PC-9 (cell line): ENCODE measurements around the gene RALGPS1. TPM values are rescaled to one million over a fixed set of nuclear protein-coding genes. Genes with fewer than 3 reads are reported as not detected.

Experiments
- BruUV-seq: library from RNA; stranded (reverse); fragments of 400-500 nt; replicated peaks from 2 replicates; lab custom pipeline; 2021; lab: Mats Ljungman, UMichigan
- CTCF ChIA-PET: fragments of 300-600 bp; sonication (Branson Sonifier 250); formaldehyde crosslinking; loops from one replicate; lab custom pipeline; 2022; ENCODE audit warnings: antibody characterized with exemption; lab: Charles Lee
- POLR2A ChIA-PET: fragments of 300-600 bp; sonication (Branson Sonifier 250); formaldehyde crosslinking; loops from one replicate; lab custom pipeline; 2022; ENCODE audit warnings: antibody characterized with exemption; ENCODE audit not compliant: unreplicated experiment; lab: Charles Lee
- DNase-seq, 2 experiments: peaks; one replicate each; pipeline versions ENCODE4 v3.0.0 to v3.0.0-alpha.2; 2015 to 2022; ENCODE audit warnings: mixed read lengths in 1 of 2
- H2AFZ ChIP-seq: fragments of 200-600 bp; sonication (generic); 2 replicates; pipeline ENCODE4 v1.8.1; 2017; ENCODE audit warnings: antibody characterized with exemption
- H3F3A ChIP-seq: fragments of 200-600 bp; sonication (generic); 2 replicates; pipeline ENCODE4 v1.8.1; 2017; ENCODE audit warnings: antibody characterized with exemption, mild to moderate bottlenecking, low read depth; ENCODE audit not compliant: insufficient read depth
- H3K27ac ChIP-seq: fragments of 200-600 bp; sonication (generic); 2 replicates; pipeline ENCODE4 v1.6.1; 2016; ENCODE audit warnings: mixed run types
- H3K27me3 ChIP-seq: fragments of 200-600 bp; sonication (generic); 2 replicates; pipeline ENCODE4 v1.6.1; 2016; ENCODE audit warnings: low read depth, mixed run types; ENCODE audit not compliant: insufficient read depth
- H3K36me3 ChIP-seq: fragments of 200-600 bp; sonication (generic); 2 replicates; pipeline ENCODE4 v1.6.1; 2016; ENCODE audit warnings: low read depth, mixed run types
- H3K4me1 ChIP-seq: fragments of 200-600 bp; sonication (generic); replicated peaks from 2 replicates; pipeline ENCODE4 v1.6.1; 2016; ENCODE audit warnings: mixed run types; ENCODE audit not compliant: insufficient read depth
- H3K4me2 ChIP-seq: fragments of 200-600 bp; sonication (generic); 2 replicates; pipeline ENCODE4 v1.6.1; 2017; ENCODE audit warnings: mixed run types
- H3K4me3 ChIP-seq: fragments of 200-600 bp; sonication (generic); 2 replicates; pipeline ENCODE4 v1.6.1; 2016; ENCODE audit warnings: mixed run types
- H3K79me2 ChIP-seq: fragments of 200-600 bp; sonication (generic); 2 replicates; pipeline ENCODE4 v1.6.1; 2017; ENCODE audit warnings: low read depth, mixed run types
- H3K9me2 ChIP-seq: fragments of 200-600 bp; sonication (generic); 2 replicates; pipeline ENCODE4 v1.8.1; 2017; ENCODE audit warnings: mild to moderate bottlenecking; ENCODE audit not compliant: insufficient read depth
- H3K9me3 ChIP-seq: fragments of 200-600 bp; sonication (generic); 2 replicates; pipeline ENCODE4 v1.8.1; 2016; ENCODE audit warnings: low read depth; ENCODE audit not compliant: insufficient read depth
- H4K20me1 ChIP-seq: fragments of 200-600 bp; sonication (generic); 2 replicates; pipeline ENCODE4 v1.8.1; 2017; ENCODE audit not compliant: insufficient read depth
- EZH2 ChIP-seq: fragments of 200-600 bp; sonication (generic); IDR thresholded peaks from 2 replicates; pipeline ENCODE4 v1.8.0; 2017; ENCODE audit warnings: antibody characterized with exemption, low read depth
- intact Hi-C: fragments of 100-400 bp; cut with micrococcal nuclease; formaldehyde crosslinking; loops from one replicate; pipeline ENCODE4 v1.10.0; 2022; ENCODE audit not compliant: unreplicated experiment
- total RNA-seq: library from RNA; stranded (reverse); gene quantifications from 2 replicates; pipeline ENCODE4 v1.2.3, GENCODE V29; 2021
- TF ChIP-seq, protein P1 (sequence below): fragments of 200-600 bp; sonication (generic); conservative IDR thresholded peaks from 2 replicates; pipeline ENCODE4 v1.6.1; 2017; ENCODE audit warnings: mixed run types, antibody characterized with exemption, mild to moderate bottlenecking, moderate library complexity

Gene RALGPS1
- total RNA-seq, 1 experiment from 2014 or later: 23.3 TPM

DNA sequence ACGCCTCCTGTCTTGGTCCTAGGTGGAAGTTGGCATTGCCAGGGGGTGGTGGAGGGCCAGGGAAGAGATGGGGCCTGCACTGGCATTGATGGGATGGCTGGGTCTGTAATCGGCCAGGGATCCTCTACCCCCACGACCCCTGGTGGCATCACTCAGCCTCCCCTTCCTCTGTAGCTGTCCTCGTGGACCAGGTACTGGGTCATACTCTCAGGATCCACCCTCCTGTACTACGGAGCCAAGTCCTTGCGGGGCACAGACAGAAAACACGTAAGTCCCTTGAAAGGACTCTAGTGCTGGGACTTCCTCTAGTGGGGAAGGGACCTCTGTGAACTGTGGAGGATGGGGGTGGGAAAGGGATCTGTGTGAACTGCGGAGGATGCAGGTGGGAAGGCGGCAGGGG, 297.9 kb downstream of the RALGPS1 start:
- H2AFZ ChIP-seq: no peak overlapping the region
- H3K9me3 ChIP-seq: no peaks in the 10 kb centered on the region
- no TSS peak for BruUV-seq
- no peaks in the 10 kb centered on the region for H3K36me3 ChIP-seq
- no peaks in the 10 kb centered on the region; the same call in 1 of the 2 replicates for H3F3A ChIP-seq
- ChIA-PET POLR2A (no interaction called here), CTCF (no interaction called here)
- H3K79me2 ChIP-seq: no peaks in the 10 kb centered on the region
- intact Hi-C loops: no loop called here
- no peak overlapping the region for H3K27ac ChIP-seq
- no peak for DNase-seq
- no peaks in the 10 kb centered on the region for H3K9me2 ChIP-seq
- no peaks in the 10 kb centered on the region for H4K20me1 ChIP-seq
- 0 out of 2 replicates have a peak, but pooled peaks cover 4% of the 10 kb centered on the region for H3K4me1 ChIP-seq
- H3K27me3 ChIP-seq: no peaks in the 10 kb centered on the region
- H3K4me2 ChIP-seq: no peak overlapping the region
- TF ChIP-seq, protein P1, sequence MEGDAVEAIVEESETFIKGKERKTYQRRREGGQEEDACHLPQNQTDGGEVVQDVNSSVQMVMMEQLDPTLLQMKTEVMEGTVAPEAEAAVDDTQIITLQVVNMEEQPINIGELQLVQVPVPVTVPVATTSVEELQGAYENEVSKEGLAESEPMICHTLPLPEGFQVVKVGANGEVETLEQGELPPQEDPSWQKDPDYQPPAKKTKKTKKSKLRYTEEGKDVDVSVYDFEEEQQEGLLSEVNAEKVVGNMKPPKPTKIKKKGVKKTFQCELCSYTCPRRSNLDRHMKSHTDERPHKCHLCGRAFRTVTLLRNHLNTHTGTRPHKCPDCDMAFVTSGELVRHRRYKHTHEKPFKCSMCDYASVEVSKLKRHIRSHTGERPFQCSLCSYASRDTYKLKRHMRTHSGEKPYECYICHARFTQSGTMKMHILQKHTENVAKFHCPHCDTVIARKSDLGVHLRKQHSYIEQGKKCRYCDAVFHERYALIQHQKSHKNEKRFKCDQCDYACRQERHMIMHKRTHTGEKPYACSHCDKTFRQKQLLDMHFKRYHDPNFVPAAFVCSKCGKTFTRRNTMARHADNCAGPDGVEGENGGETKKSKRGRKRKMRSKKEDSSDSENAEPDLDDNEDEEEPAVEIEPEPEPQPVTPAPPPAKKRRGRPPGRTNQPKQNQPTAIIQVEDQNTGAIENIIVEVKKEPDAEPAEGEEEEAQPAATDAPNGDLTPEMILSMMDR: no peak
- TF ChIP-seq EZH2: no peak
- H3K4me3 ChIP-seq: no peak overlapping the region

DNA sequence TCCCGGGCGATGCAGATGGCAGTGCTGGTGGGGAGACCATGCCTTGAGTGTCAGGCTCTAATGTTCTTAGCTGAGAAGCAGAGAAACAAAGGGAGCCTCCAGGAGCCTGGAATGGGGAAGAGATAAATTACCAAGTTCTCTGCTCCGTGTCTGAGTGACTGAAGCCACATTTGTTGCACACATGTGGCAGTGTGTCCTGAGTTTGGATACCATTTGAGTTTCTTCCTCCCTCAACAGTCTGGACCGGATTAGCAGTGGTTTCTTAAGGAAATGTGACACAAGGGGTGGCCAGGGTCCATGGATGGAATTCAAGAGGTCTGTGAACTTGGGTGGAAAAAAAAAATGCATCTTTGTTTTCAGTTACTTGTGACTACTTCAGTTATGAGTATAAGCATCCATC, 299.3 kb downstream of the RALGPS1 start:
- TF ChIP-seq, protein P1: no peak
- no peak for TF ChIP-seq EZH2
- Histone ChIP-seq H3F3A (no peaks in the 10 kb centered on the region; the same call in 1 of the 2 replicates), H3K4me2 (no peak overlapping the region), H3K4me3 (no peak overlapping the region), H3K9me2 (no peaks in the 10 kb centered on the region), H3K36me3 (no peaks in the 10 kb centered on the region), H4K20me1 (no peaks in the 10 kb centered on the region), H3K27me3 (no peaks in the 10 kb centered on the region), H3K27ac (no peak overlapping the region), H3K9me3 (no peaks in the 10 kb centered on the region), H3K79me2 (no peaks in the 10 kb centered on the region), H2AFZ (no peak overlapping the region), H3K4me1 (0 out of 2 replicates have a peak, but pooled peaks cover 4% of the 10 kb centered on the region)
- ChIA-PET CTCF (interaction anchor here (1.1 to 1.5 kb wide), 3 partner anchors 134 to 241 kb away, joined by 6 to 11 read pairs (median 7); partner anchors contain the start of gene SLC2A8), POLR2A (no interaction called here)
- no TSS peak for BruUV-seq
- intact Hi-C loops: loop anchor here (1.0 kb wide), 4 partner anchors 134 to 372 kb away; partner anchors contain the start of gene SLC2A8
- DNase-seq: no peak

DNA sequence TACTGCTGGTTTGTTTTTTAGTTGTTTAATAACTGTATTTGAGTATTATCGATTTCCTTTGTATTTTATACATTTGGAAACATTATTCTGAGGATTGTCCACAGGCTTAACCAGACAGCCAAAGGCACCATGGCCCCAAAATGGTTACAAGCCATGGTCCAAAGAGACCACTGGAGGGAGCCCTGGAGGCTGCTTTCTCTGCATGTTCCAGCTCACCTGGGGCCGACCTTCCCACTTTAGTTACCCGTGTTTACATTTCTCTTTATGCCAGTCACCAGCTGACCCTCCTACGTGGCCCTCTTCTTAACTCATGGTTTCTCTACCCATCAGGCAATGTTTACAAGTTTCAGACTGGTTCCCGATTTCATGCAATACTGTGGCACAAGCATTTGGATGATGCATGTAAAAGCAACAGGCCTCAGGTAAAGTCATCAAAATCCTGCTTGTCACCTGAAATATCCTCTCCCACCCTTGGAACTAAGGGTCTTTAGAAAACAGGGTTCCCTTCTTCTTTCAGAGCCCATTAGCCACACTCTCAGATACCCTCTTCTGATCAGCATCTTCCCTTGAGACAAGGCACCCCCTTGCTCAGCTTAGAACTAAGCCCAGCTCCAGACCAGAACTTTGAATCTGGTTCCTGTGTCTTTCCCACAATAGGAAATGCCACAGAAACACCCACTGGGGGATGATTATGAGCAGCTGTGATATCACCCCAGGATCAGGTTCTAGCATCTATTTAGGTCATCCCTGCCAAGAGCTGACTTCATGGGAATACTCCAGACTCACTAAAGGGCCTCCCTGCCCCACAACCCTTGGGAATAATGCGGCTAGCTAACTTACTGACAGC, 300.1 kb downstream of the RALGPS1 start:
- Histone ChIP-seq H3K9me2 (no peaks in the 10 kb centered on the region), H3F3A (no peaks in the 10 kb centered on the region; the same call in 1 of the 2 replicates), H3K4me1 (0 out of 2 replicates have a peak, but pooled peaks cover 4% of the 10 kb centered on the region), H3K27me3 (no peaks in the 10 kb centered on the region), H3K4me2 (no peak overlapping the region), H3K79me2 (no peaks in the 10 kb centered on the region), H3K36me3 (no peaks in the 10 kb centered on the region), H2AFZ (no peak overlapping the region), H3K4me3 (no peak overlapping the region), H4K20me1 (no peaks in the 10 kb centered on the region), H3K27ac (no peak overlapping the region), H3K9me3 (no peaks in the 10 kb centered on the region)
- ChIA-PET POLR2A (interaction anchor here (0.5 to 0.6 kb wide), 2 partner anchors 10 to 331 kb away, joined by 3 to 4 read pairs; no protein-coding TSS in a partner anchor), CTCF (interaction anchor here (1.1 to 1.5 kb wide), 3 partner anchors 133 to 241 kb away, joined by 6 to 11 read pairs (median 7); partner anchors contain the start of gene SLC2A8)
- TF ChIP-seq EZH2: no peak
- TF ChIP-seq, protein P1: peak; percentile 89
- BruUV-seq: no TSS peak
- intact Hi-C loops: loop anchor here (1.0 kb wide), 4 partner anchors 134 to 372 kb away; partner anchors contain the start of gene SLC2A8
- peak; percentile 49 to 75 for DNase-seq
